Activated naive CD4-positive, alpha-beta T cell treated with anti-CD3 and anti-CD28 coated beads for 36 hours (primary cell): ENCODE results near the gene KRT74. TPM values are rescaled to one million over a fixed set of nuclear protein-coding genes. Genes with fewer than 3 reads are reported as not detected.

Experiments used
- CTCF ChIA-PET: fragments of 350-600 bp; sonication (Branson Sonifier 250); formaldehyde crosslinking; loops from one replicate; lab custom pipeline; 2021; ENCODE audit warnings: antibody characterized with exemption; lab: Charles Lee
- DNase-seq: peaks from one replicate; pipeline ENCODE4 v3.0.0-alpha.2; 2020
- H3K27ac Mint-ChIP-seq: one replicate; pipeline ENCODE4 v1.8.0; 2021; ENCODE audit warnings: mild to moderate bottlenecking, mixed read lengths
- H3K27me3 Mint-ChIP-seq: one replicate; pipeline ENCODE4 v1.8.0; 2021; ENCODE audit warnings: low read depth, mixed read lengths
- H3K36me3 Mint-ChIP-seq: one replicate; pipeline ENCODE4 v1.8.0; 2021; ENCODE audit warnings: low read depth, mixed read lengths
- H3K4me1 Mint-ChIP-seq: one replicate; pipeline ENCODE4 v1.8.0; 2021; ENCODE audit warnings: low read depth, mixed read lengths
- H3K4me3 Mint-ChIP-seq: one replicate; pipeline ENCODE4 v1.8.0; 2021; ENCODE audit warnings: mild to moderate bottlenecking, moderate library complexity, mixed read lengths
- H3K9me3 Mint-ChIP-seq: one replicate; pipeline ENCODE4 v1.8.0; 2021; ENCODE audit warnings: mixed read lengths
- intact Hi-C: fragments of 100-400 bp; cut with micrococcal nuclease; formaldehyde crosslinking; loops from one replicate; pipeline ENCODE4 v1.15.1; 2023
- total RNA-seq, 2 experiments: library from RNA; stranded (reverse); gene quantifications; one replicate each; pipeline ENCODE4 v1.2.3, GENCODE V29; 2021

KRT74 gene
- total RNA-seq, 2 experiments from 2014 or later: not detected

DNA sequence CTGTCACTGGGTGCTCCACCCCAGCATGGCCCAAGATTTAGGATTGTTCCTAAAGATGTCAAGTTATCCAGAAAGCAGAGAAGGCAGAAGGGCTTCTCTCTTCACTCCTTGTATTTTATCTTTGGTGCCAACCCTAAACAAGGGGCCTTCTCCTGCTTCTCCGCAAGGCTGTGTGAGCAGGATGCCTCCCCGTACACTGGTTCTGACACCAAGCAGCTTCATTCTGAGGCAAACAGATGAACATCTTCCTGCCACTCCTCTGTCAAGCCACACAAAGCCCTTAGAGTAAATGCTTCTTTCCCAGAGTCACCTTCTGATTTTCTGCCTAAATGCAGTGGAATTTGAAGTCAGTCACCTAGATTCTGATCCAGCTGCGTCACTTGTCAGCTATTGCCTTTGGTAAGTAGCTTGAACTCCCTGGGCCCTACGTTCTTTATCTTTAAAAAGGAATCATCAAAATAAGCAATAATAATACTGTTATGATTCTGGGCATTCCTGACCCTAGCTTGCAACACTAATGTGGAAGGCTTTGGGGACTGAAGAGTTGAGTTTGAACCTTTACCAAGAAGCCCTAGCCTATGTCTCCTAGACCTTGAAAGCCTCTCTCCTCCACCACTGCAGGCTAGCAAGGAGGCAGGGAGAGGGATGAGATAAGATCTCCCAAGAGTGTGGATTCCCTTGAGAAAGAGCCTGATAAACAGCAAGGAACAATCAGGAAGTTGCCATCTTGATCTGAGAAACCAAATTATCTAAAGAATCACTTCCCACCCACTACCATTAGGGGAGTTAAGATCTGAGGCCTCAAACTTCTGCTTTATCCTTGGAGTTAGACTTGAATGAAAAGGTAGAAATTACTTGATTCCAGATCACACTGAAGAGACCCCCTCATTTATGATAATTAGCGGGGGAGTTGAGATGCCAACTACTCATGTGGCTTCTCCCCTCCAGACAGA is 39.1 kb upstream of the KRT74 start:
- no peak overlapping the region for H3K4me3 Mint-ChIP-seq
- peak; percentile 26 for DNase-seq

DNA sequence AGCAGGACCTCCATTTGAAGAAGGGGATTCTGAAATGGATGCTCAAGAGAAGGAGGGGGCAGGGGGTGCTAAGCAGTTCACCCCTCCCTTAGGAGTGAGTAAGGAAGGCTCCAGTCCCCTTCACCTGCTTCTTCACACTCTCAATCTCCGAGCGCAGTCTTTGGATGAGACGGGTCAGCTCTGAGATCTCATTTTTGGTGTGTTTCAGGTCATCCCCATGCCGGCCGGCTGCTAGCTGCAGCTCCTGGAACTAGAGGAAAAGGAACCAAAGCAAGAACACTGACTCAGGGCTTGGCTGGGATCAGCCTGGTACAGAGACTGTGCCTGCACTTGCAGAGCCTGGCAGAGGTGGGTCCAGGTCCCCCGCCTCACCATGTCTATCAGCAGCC is 37.4 kb upstream of the KRT74 start:
- H3K4me1 Mint-ChIP-seq: peaks cover 95% of the 10 kb centered on the region
- H3K36me3 Mint-ChIP-seq: peaks cover 1% of the 10 kb centered on the region

More for the DNA sequence above, 39.1 kb upstream of the KRT74 start:
- no peaks in the 10 kb centered on the region for H3K9me3 Mint-ChIP-seq
- CTCF ChIA-PET: interaction anchor here (1.2 to 1.3 kb wide), 2 partner anchors 29 to 258 kb away, joined by 4 to 5 read pairs; no protein-coding TSS in a partner anchor
- H3K36me3 Mint-ChIP-seq: no peaks in the 10 kb centered on the region
- peak overlapping the region; percentile 6 for H3K27ac Mint-ChIP-seq
- H3K4me1 Mint-ChIP-seq: peaks cover 96% of the 10 kb centered on the region
- intact Hi-C loops: no loop called here
- no peaks in the 10 kb centered on the region for H3K27me3 Mint-ChIP-seq

DNA sequence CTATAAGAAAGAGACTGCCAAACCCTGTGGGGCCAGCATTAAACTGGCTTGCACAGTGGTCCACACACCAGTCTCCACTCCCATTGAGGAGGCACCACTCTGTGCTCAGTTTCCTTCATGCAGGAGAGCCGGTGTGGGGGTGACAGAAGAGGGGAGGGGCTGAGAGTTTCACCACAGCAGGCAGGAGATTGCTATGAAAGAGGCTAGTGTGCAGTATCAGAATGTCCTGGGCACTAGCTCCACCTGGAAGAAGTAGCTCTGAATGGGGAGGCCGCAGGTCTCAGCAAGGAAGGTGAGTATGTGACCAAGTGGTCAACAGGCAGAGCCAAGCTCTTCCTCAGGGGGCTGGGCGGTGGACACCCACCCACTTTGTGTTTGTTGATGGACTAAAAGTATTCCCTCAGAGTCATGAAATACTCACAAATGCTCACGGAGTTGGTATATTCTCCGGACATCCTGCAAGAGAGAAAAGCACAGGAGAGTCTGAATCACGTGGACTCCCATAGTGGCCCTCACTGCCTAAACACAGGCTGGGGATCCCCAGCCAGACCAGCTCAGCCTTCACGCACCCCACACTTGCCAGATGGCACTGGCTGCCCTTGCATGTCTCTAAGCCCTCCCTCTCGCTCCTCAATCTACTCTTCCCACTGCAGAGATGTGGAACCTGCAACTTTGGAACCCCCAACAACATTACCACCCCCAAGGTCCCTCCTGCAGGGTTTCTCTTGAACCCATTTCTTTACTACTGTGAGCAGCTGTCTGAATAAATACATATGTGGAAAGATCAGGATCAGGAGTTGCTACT is 35.4 kb upstream of the KRT74 start:
- H3K36me3 Mint-ChIP-seq: peaks cover 1% of the 10 kb centered on the region
- H3K27me3 Mint-ChIP-seq: no peaks in the 10 kb centered on the region
- no peaks in the 10 kb centered on the region for H3K9me3 Mint-ChIP-seq
- peaks cover 93% of the 10 kb centered on the region for H3K4me1 Mint-ChIP-seq
- peak; percentile 25 for DNase-seq
- H3K4me3 Mint-ChIP-seq: no peak overlapping the region
- H3K27ac Mint-ChIP-seq: no peak overlapping the region
- CTCF ChIA-PET: interaction anchor here (0.9 to 2.8 kb wide), 4 partner anchors 17 to 271 kb away, joined by 3 to 10 read pairs (median 3); no protein-coding TSS in a partner anchor
- intact Hi-C loops: no loop called here

More for the DNA sequence above, 37.4 kb upstream of the KRT74 start:
- peak; percentile 2 for DNase-seq
- H3K27me3 Mint-ChIP-seq: no peaks in the 10 kb centered on the region
- peak overlapping the region; percentile 48 for H3K27ac Mint-ChIP-seq
- intact Hi-C loops: loop anchor here (2.0 kb wide), 1 partner anchor 80 kb away; no protein-coding TSS in a partner anchor
- H3K4me3 Mint-ChIP-seq: peak overlapping the region; percentile 53
- CTCF ChIA-PET: interaction anchor here (1.0 to 1.7 kb wide), 8 partner anchors 8 to 262 kb away, joined by 3 to 8 read pairs (median 4); no protein-coding TSS in a partner anchor
- H3K9me3 Mint-ChIP-seq: no peaks in the 10 kb centered on the region

DNA sequence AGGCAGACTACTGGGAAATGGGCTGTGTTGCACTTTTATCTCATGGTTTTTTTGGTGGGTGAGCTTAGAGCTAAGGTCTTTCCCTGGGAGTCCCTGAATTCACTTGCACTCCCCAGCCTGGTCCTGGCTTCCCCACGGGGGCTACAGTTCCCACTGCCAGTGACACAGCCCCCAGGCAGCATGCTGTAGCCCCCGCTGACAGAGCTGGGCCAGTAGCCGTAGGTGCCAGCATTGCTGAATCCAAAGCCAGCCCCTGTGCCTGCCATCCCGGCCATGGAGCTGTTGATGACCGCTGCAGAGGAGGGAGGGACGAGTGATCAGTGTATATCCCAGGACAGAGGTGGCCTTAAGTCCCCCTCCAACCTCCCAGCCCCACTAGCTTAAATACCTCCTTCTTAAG is 34.5 kb upstream of the KRT74 start:
- intact Hi-C loops: no loop called here
- Mint-ChIP-seq H3K27ac (no peak overlapping the region), H3K36me3 (peaks cover 1% of the 10 kb centered on the region), H3K27me3 (no peaks in the 10 kb centered on the region), H3K4me3 (no peak overlapping the region), H3K4me1 (peaks cover 93% of the 10 kb centered on the region), H3K9me3 (no peaks in the 10 kb centered on the region)
- DNase-seq: peak; percentile 3
- CTCF ChIA-PET: interaction anchor here (0.9 to 2.8 kb wide), 4 partner anchors 18 to 272 kb away, joined by 3 to 10 read pairs (median 3); no protein-coding TSS in a partner anchor

DNA sequence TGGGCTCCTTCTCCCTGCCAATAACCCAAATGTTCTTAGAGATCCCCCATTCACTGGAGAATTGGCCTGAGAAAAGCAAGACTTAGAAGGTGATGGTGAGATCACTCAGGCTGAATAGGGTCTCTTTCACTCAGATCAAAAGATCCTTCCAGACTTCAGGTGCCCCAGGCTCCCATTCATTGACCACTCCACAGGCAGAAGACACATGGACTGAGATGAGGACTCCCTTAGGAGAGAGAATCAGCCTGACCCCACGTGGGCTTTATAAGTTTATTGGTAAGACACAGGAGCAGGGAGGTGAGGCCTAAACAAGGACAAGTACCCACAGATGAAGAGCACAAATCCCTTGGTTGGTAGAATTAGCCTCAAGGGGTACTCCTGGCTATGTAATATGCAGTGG is 33.7 kb upstream of the KRT74 start:
- peaks cover 93% of the 10 kb centered on the region for H3K4me1 Mint-ChIP-seq
- no peaks in the 10 kb centered on the region for H3K27me3 Mint-ChIP-seq

DNA sequence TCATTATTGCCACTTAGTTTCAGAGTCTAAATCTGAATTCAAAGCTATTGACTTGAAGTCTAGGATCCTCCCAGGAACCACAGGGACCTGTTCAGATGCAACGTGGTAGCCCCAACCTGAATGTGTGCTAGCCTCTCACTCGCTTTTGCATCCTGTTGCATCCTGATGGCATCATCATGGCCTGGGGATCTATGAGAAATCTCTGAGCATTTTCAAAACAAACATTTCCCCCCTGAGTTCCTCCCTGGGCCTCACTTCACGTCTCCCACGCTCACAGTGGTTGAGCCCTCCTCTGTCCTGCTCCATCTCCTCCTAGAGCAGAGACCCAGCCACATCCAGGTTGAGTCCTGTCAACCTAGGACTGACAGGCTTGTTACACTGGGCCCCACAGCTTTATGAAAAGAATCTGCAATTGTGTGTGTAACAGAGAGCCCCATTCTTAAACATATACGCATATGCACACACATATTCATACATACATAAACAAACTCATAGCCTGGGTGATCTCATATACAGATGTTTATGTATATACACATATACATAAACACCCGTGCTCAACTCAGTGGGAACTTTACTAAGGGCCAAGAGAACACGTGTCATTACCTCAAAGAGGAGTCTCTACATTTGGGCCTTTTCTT is 33.1 kb upstream of the KRT74 start:
- Mint-ChIP-seq H3K36me3 (peaks cover 1% of the 10 kb centered on the region), H3K4me1 (peaks cover 92% of the 10 kb centered on the region), H3K4me3 (no peak overlapping the region), H3K27me3 (no peaks in the 10 kb centered on the region), H3K27ac (no peak overlapping the region), H3K9me3 (no peaks in the 10 kb centered on the region)
- CTCF ChIA-PET: interaction anchor here (0.9 to 1.4 kb wide), 3 partner anchors 11 to 225 kb away, joined by 3 to 6 read pairs (median 4); partner anchors contain the start of gene KRT73
- intact Hi-C loops: no loop called here
- peak; percentile 16 for DNase-seq

More for the DNA sequence above, 33.7 kb upstream of the KRT74 start:
- no peaks in the 10 kb centered on the region for H3K9me3 Mint-ChIP-seq
- no peak overlapping the region for H3K4me3 Mint-ChIP-seq
- peaks cover 1% of the 10 kb centered on the region for H3K36me3 Mint-ChIP-seq
- CTCF ChIA-PET: no interaction called here
- no peak overlapping the region for H3K27ac Mint-ChIP-seq
- DNase-seq: no peak
- intact Hi-C loops: no loop called here

DNA sequence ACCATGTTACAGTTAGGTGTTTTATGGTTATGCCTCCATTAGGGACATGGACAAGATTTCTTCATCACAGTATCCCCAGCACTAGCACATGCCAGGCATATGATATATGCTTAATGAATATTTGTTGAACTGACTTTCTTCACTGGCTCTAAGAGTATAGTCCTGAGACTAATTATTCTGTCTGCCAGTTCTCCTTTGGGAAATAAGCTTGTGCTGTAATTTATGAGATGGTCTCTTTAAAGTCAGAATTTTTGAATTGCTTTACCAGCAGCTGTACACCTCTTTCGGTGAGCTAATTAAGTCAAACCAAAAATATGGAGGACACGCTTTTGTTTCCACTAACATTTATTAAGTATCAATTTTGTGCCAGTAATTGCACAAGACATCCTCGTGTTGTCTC is 32.5 kb upstream of the KRT74 start:
- peaks cover 88% of the 10 kb centered on the region for H3K4me1 Mint-ChIP-seq

DNA sequence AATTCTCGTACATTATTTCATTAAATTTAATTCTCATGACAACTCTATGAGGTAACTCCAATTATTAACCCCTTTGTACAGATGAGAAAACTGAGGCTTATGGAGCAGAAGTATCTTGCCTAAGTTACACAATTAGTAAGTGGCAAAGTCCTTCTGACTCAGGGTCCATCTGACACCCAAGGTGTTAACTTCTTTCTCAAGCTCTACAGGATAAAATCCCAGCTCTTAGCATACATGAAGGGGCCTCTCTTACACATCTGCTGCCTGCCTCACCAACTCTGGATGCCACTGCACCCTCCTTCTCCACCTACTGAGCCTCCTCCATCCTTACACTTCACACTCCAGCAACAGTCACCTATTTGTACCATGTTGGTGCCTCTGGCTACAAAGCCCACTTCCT is 31.9 kb upstream of the KRT74 start:
- H3K36me3 Mint-ChIP-seq: peaks cover 1% of the 10 kb centered on the region
- peaks cover 82% of the 10 kb centered on the region for H3K4me1 Mint-ChIP-seq
- H3K9me3 Mint-ChIP-seq: no peaks in the 10 kb centered on the region
- CTCF ChIA-PET: interaction anchor here (1.4 to 1.6 kb wide), 2 partner anchors 12 to 23 kb away, joined by 3 to 4 read pairs; partner anchors contain the start of gene KRT73
- intact Hi-C loops: no loop called here
- DNase-seq: peak; percentile 28
- H3K27ac Mint-ChIP-seq: no peak overlapping the region
- no peaks in the 10 kb centered on the region for H3K27me3 Mint-ChIP-seq
- H3K4me3 Mint-ChIP-seq: no peak overlapping the region

More for the DNA sequence above, 32.5 kb upstream of the KRT74 start:
- H3K9me3 Mint-ChIP-seq: no peaks in the 10 kb centered on the region
- no peaks in the 10 kb centered on the region for H3K27me3 Mint-ChIP-seq
- CTCF ChIA-PET: interaction anchor here (0.9 to 1.6 kb wide), 4 partner anchors 12 to 226 kb away, joined by 3 to 6 read pairs (median 4); partner anchors contain the start of gene KRT73
- no peak overlapping the region for H3K27ac Mint-ChIP-seq
- DNase-seq: no peak
- peaks cover 1% of the 10 kb centered on the region for H3K36me3 Mint-ChIP-seq
- intact Hi-C loops: no loop called here
- H3K4me3 Mint-ChIP-seq: no peak overlapping the region

DNA sequence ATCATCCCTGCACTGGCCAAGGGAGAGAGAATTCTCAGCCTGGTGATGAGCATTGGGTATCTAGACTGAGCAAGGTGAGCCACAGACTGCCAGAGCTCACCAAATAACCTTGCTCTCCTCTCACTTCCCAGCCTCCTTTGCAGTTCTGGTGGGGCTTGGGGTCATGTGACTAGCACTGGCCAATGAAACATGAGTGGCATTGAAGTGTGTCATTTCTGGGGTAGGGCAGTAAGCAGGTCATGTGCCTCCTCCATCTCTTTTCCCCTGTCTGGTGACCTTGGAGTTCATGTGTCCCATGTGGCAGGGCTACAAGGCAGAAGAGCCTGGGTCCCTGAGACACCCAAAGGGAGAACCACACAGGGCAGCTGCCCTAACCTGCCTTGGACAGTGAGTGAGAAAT is 31.2 kb upstream of the KRT74 start:
- Mint-ChIP-seq H3K4me3 (peak overlapping the region; percentile 28), H3K4me1 (peaks cover 77% of the 10 kb centered on the region), H3K27ac (peak overlapping the region; percentile 46), H3K27me3 (no peaks in the 10 kb centered on the region), H3K36me3 (peaks cover 1% of the 10 kb centered on the region), H3K9me3 (no peaks in the 10 kb centered on the region)
- CTCF ChIA-PET: interaction anchor here (1.6 kb wide), 1 partner anchor 23 kb away, joined by 3 read pairs; no protein-coding TSS in a partner anchor
- peak; percentile 60 for DNase-seq
- intact Hi-C loops: no loop called here

DNA sequence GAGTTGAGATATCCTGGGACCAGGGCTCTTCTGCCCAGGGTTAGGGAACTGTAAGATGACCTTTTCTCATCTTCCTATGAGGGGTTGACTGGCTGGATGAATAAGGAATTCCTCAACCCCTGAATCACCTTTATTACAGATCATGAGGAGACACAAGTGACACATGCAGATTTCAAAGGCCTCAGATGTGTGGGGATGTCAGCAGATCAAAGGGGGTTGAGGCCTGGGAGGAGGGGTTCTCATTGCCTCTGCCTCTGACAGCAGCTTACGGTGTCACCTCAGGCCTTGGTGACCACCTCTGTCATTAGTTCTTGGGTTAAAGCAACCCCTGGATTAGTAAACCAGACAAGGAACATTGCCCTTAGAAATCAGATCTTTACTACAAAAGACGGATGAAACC is 29.7 kb upstream of the KRT74 start:
- Mint-ChIP-seq H3K9me3 (no peaks in the 10 kb centered on the region), H3K27me3 (no peaks in the 10 kb centered on the region), H3K27ac (peak overlapping the region; percentile 27), H3K4me1 (peaks cover 62% of the 10 kb centered on the region), H3K36me3 (peaks cover 1% of the 10 kb centered on the region), H3K4me3 (no peak overlapping the region)
- DNase-seq: peak; percentile 65
- intact Hi-C loops: no loop called here
- CTCF ChIA-PET: no interaction called here

DNA sequence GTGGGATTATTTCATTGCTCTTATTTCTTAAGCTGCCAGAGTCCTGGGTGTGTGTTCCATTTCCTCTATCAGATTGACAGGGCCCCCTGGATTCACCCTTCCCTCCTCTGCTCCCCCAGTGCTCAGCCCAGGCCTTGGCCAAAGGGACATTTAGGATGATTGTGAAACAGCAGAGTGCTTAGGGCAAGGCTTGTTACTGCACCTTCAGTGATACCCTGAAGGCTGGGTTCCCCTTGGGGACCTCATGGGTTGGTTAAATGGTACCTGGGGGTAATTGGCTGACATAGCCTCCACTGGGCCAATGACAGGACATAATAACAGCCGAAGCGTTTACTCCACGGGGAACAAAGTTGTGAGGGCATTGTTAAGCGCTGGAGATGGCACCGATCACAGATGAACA is 28.9 kb upstream of the KRT74 start:
- intact Hi-C loops: no loop called here
- Mint-ChIP-seq H3K27ac (no peak overlapping the region), H3K4me3 (no peak overlapping the region), H3K36me3 (peaks cover 1% of the 10 kb centered on the region), H3K27me3 (no peaks in the 10 kb centered on the region), H3K4me1 (peaks cover 55% of the 10 kb centered on the region), H3K9me3 (no peaks in the 10 kb centered on the region)
- CTCF ChIA-PET: interaction anchor here (0.9 to 1.0 kb wide), 2 partner anchors 13 to 14 kb away, joined by 3 to 5 read pairs; no protein-coding TSS in a partner anchor
- DNase-seq: peak; percentile 4
